Mononuclear cell (primary cell): ENCODE measurements around the gene XYLT1. TPM values are rescaled to one million over a fixed set of nuclear protein-coding genes. Genes with fewer than 3 reads are reported as not detected.
"Not testable (repeated sequence)": the region's sequence is repeated elsewhere in the genome, so short reads cannot be mapped to it uniquely, and the experiment has no call there.

ENCODE experiments used
- H3K27me3 ChIP-seq: 2 replicates; pipeline ENCODE4 v1.6.0; 2011; ENCODE audit warnings: low read length, control low read depth; ENCODE audit not compliant: insufficient read depth
- H3K4me1 ChIP-seq: 2 replicates; pipeline ENCODE4 v1.5.1; 2011; ENCODE audit warnings: mild to moderate bottlenecking, low read length, control low read depth; ENCODE audit not compliant: insufficient read depth
- H3K4me3 ChIP-seq: 2 replicates; pipeline ENCODE4 v1.5.1; 2011; ENCODE audit warnings: mild to moderate bottlenecking, low read length, moderate library complexity
- H3K9me3 ChIP-seq: 2 replicates; pipeline ENCODE4 v1.5.1; 2011; ENCODE audit warnings: low read depth, mild to moderate bottlenecking, control low read depth, low read length
- total RNA-seq: library from RNA; depleted of rRNA; stranded (reverse); fragments of >200 nt; gene quantifications from one replicate; pipeline ENCODE4 v1.2.3, GENCODE V29; 2012

XYLT1 gene
- total RNA-seq, 1 donor = 19.4 TPM

DNA sequence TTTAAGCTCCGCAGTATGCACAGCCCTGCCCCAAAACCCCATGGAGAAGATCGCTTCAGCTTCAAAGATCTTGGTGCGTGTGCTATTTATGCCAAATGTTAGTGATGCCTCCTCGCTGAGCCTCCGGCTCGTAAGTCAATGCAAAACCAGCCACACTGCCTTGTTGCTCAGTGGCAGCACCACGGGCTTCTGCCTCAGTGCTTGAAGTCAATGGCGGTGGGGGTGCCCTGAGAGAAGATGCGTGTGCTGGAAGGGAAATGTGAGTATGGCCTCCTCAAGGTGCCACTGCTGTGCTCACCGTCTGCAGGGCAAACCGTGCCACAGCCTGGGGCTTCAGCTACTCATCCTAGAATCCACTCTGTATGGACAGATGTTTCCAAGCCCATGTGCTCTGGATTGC is 121.9 kb downstream of the XYLT1 start:
- H3K27me3 ChIP-seq = no peaks in the 10 kb centered on the region
- peaks cover 90% of the 10 kb centered on the region for H3K4me1 ChIP-seq
- no peak overlapping the region for H3K4me3 ChIP-seq
- no peaks in the 10 kb centered on the region for H3K9me3 ChIP-seq

DNA sequence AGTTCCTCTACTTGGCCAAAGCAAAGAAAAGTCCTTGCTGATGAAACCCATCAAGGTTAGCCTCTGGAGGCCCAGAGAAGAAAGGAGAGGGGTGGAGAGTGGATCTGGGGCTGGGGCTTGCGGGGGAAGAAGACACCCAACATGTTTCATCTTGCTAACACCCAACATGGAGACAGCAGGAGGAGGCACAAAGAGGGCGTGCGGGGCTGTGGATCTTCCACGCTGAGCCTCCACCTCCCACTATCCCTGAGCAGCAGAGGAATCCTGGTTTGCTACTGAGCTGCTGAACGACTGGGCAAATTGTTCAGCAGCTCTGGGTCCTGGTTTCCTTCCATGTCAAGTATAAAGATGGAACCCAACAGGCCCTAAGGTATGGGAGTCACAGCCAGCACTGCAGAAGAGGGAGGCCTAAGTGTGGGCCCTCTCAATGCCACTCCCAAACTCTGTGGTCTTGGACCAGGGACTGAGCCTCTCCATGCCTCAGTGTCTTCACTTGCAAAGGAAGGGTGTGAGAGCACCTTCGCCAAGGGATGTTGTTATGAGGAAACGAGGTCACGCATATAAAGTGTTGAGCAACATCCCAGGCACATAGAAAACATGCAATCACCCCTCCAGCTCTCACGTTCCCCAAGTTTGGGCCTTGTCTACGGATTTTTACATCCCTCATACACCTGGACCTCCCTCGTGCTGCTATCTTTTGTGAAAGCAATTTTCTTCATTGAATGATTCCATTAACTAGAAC is 122.5 kb downstream of the XYLT1 start:
- H3K9me3 ChIP-seq = no peaks in the 10 kb centered on the region
- no peak overlapping the region for H3K4me3 ChIP-seq
- no peaks in the 10 kb centered on the region for H3K27me3 ChIP-seq
- H3K4me1 ChIP-seq = peaks cover 93% of the 10 kb centered on the region

DNA sequence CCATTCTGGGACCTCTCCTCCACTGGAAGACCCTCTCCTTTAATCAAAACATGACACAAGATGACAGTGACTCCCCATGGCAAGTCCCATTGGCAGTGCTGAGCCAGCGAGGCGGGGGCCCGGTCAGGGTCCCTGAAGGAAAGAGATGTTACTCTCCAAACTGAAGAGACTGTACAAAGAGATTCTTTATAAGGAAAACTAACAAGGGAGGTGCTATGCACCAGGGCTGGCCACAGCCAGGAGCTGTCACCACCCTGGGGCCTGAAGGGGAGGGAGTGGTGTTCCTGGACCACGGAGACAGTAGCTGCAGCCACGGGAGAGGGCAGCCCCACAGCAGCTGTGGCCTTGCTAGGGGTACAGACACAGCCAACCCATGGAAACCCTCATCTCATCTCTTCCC is 123.1 kb downstream of the XYLT1 start:
- Histone ChIP-seq H3K4me1 (peaks cover 98% of the 10 kb centered on the region), H3K9me3 (no peaks in the 10 kb centered on the region), H3K4me3 (no peak overlapping the region), H3K27me3 (no peaks in the 10 kb centered on the region)

DNA sequence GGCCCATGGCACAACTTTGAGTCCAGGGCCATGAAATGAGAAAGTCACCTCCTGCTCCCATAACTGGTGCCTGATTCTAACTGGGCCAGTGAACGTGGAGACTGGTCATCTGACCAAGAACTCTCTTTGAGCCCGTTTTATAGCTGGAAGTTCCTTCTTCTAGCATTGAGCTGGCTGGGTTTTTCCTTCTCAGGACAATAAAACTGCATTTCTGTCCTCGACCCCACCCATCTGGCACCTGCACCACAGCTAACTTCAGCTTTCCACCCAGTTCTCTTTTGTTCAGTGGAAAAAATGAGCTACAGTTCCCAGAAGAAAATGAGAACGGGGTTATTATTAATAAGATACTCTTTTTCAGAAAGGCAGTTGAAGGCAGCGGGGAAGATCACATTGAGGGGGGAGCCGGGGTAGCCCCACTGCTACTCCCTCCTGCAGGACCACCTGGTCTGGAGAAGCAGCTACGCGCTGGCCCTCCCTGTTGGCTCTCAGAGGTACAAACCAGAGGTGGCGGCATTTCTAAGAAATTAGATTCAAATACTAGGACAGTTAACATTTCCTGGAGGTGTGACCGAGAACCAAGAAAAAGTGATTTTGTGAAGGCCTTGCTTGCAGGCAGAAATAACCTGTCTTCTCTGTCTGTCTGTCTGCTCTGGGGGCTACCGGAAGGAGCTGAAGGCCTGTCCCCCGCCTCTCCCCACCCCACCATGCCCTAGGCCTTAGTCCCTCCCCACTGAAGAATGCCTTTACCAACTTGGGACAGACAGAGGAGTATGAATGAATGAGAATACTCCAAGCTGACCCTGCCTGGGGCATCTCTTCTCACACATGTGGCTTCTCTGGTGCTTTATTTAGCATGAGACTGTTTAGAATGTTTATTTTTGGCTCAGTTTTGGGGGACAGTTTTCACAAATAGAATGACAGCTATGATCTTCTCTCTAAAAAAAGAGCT is 123.9 kb downstream of the XYLT1 start:
- peaks cover 98% of the 10 kb centered on the region for H3K4me1 ChIP-seq
- no peak overlapping the region for H3K4me3 ChIP-seq
- no peaks in the 10 kb centered on the region for H3K9me3 ChIP-seq
- no peaks in the 10 kb centered on the region for H3K27me3 ChIP-seq

DNA sequence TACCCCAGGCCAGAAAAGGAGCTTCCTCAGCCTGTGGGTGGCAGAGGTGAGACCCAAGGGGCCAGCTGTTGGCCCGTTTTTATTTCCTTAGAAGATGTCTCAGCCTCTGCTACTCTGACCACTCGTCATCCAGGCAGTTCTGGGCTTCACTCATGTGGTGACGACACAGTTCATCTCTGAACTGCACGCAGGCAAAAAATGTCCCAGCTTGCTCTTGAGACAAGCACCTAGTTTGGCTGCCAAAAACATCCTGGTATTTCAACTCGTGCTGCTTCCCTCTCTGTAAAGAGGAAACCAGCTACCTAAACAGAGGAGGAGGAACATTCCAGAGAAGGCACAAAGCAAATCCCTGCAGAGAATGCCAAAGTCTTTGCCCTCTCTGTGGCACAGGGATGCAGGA is 125.7 kb downstream of the XYLT1 start:
- Histone ChIP-seq H3K9me3 (no peaks in the 10 kb centered on the region), H3K4me1 (peaks cover 98% of the 10 kb centered on the region), H3K27me3 (no peaks in the 10 kb centered on the region), H3K4me3 (no peak overlapping the region)

DNA sequence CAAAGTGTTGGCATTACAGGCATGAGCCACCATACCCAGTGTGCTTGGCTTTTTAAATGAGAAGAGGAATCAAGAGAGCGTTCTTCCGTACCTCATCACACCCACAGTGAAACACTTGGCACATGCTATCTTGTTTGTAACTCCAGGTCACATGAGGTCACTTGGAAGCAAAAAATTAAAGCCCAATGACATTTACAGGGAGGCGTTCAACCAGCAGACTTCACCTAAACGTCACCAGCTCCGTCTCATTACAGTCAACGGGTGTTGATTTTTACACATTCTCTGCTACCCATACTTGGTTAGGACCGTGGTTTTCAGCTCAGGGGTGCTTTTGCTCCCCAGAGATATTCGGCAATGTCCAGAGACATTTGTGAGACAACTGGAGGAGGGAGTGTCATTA is 127.0 kb downstream of the XYLT1 start:
- Histone ChIP-seq H3K9me3 (no peaks in the 10 kb centered on the region), H3K4me1 (peaks cover 87% of the 10 kb centered on the region), H3K4me3 (no peak overlapping the region), H3K27me3 (no peaks in the 10 kb centered on the region)

DNA sequence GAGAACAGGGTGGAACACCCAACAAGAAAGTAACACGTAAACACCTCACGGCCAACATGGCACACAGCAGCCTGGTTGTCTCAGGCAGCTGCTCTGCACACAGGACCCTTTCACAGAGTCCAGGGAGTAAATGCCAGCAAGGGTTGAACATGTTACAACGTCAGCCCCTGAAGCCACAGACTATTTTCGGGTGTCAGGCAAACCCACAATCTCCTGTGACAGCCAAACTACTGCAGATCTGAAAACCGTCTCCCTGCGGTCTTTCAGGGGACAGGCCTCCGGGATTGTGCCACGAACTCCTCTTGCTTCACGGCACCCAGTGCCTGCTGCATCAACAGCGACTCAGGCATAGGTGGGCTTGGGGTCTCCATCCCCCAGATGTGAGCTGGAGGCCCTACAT is 127.7 kb downstream of the XYLT1 start:
- Histone ChIP-seq H3K9me3 (no peaks in the 10 kb centered on the region), H3K27me3 (no peaks in the 10 kb centered on the region), H3K4me3 (no peak overlapping the region), H3K4me1 (peaks cover 80% of the 10 kb centered on the region)

DNA sequence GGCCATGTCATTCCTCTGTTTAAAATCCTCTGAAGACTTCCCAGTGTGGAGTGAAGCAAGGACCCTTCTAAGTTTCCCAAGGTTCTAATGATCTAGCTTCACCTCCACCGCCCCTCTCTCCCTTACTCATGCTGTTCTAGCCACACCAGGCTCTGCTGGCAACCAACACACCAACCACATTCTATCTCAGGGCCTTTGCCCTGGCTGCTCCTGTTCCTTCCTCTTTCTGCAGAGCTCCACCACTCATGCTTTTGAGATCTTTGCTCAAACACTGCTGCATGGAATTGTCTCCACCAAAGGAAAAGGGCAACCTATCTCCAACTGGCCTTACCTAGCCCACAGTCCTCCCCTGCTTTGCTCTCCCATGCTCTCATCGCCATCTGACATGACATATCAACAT is 128.7 kb downstream of the XYLT1 start:
- no peaks in the 10 kb centered on the region for H3K9me3 ChIP-seq
- no peaks in the 10 kb centered on the region for H3K27me3 ChIP-seq
- no peak overlapping the region for H3K4me3 ChIP-seq
- H3K4me1 ChIP-seq = peaks cover 73% of the 10 kb centered on the region

DNA sequence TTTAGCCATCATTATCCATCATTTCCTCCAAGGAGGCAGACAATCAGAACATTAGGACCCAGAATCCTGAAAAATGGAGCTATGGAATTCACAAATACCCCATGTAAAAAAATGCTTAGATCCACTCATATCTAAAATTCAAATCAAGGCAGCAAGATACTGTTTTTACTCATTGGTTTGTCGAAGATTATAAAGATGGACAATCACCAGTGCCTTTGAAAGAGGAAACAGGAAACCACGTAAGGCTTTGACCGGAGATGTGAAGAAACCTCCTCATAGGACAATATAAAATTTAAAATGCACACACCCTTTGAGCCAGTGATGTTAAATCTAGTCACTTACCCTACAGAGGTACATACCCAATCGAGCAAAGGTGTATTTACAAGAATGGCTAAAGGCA is 130.0 kb downstream of the XYLT1 start:
- Histone ChIP-seq H3K27me3 (no peaks in the 10 kb centered on the region), H3K4me1 (peaks cover 73% of the 10 kb centered on the region), H3K9me3 (no peaks in the 10 kb centered on the region), H3K4me3 (no peak overlapping the region)

DNA sequence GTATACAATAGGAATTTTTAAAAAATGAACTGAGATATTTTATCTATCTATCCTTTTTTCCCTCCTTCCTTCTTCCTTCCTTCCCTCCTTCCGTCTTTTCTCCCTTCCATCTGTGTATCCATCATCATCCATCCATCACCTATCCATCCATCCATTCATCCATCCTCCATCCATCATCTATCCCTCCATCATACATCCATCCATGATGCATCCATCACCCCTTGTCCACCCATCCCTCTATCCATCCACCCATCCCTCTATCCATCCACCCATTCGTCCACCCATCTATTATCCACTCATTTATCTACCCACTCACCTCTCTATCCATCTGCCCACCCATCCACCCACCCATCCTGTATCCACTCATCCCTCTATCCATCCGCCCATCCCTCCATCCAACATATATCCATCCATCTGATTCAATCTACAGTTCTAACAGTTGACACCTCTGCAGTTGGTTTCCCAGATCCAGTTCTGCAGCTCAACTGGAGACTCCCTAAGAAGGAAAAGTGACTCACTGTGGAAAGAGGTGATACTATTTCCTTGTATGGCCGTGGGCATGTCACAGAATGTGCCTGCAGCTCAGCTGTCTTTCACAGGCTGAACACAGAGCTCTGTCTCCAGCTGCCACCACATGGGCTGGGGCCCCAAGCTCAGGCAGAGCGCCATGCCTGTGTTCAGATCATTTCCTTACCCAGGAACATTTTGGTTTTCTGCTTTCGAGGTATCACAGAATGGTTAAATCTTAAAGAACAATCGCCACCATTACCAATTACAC is 130.8 kb downstream of the XYLT1 start:
- H3K4me3 ChIP-seq = no peak overlapping the region
- H3K27me3 ChIP-seq = no peaks in the 10 kb centered on the region
- no peaks in the 10 kb centered on the region for H3K9me3 ChIP-seq
- H3K4me1 ChIP-seq = peaks cover 65% of the 10 kb centered on the region

DNA sequence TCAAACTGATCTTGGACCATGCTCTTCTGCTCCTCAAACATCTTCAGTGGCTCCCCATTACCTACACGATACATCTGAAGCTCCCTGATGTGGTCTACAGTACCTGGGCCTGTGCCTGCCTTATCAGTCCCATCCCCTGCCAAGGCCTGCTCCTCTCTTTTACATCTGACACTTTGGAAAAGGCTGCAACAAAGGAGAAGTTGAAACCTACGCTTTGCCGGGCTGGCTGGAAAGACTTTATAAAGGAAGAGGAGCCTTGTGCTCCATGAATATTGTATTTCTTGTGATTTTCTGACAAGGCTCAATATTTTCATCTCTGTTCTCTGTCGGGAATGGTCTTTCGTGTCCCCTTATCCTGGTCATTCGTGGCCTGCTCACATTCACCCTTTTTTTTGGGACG is 132.5 kb downstream of the XYLT1 start:
- Histone ChIP-seq H3K27me3 (no peaks in the 10 kb centered on the region), H3K4me1 (peaks cover 48% of the 10 kb centered on the region), H3K9me3 (no peaks in the 10 kb centered on the region), H3K4me3 (no peak overlapping the region)

DNA sequence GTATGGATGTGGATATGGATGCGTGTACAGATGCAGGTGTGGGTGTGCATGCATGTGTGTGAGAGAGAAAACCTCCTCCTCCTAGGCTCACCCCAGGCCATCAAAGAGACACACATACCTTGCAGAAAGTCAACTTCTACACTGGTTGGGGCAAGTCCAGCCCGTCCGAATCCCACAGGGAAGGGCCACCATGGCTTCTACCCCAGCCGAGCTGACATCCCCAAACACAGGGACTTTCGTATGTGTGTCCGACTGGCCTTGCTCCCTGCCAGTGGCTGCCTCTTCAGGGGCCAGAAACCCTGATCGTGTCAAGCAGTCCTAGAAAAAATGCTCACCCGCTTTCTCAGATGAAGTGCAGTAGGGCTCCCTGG is 134.2 kb downstream of the XYLT1 start:
- H3K9me3 ChIP-seq = no peaks in the 10 kb centered on the region
- H3K4me3 ChIP-seq = no peak overlapping the region
- no peaks in the 10 kb centered on the region for H3K27me3 ChIP-seq
- peaks cover 30% of the 10 kb centered on the region for H3K4me1 ChIP-seq

DNA sequence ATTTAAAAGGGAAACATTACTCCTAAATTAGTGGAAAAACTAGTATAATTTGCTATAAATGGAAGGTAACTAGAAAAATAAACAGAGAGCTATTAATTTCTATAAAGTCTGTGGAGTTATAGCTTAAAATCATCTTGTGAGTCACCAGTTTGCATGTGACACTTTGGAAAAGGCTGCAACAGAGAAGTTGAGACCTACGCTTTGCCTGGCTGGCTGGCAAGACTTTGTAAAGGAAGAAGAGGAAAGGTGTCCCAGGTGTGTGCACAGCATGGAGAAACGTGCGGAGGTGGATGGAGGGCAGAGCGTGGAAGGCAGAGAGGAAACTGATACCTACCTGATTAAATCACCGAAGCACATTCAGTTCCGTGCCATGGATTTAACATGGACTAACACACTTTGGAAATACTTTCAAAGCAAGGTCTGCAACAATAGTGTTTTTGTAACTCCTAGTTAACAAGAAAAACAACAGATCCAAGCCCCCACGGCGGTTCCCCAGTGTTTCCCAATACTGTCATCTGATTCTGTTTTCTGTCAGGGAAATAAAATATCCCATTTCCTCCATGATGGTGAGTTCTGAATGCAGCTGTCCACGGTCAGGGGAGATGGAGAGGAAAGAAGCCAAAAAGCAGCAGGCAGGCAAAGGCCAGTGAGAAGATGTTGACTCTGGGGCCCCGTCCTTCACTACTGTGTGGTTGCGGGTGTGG is 134.8 kb downstream of the XYLT1 start:
- Histone ChIP-seq H3K27me3 (no peaks in the 10 kb centered on the region), H3K4me1 (peaks cover 25% of the 10 kb centered on the region), H3K4me3 (no peak overlapping the region), H3K9me3 (no peaks in the 10 kb centered on the region)

DNA sequence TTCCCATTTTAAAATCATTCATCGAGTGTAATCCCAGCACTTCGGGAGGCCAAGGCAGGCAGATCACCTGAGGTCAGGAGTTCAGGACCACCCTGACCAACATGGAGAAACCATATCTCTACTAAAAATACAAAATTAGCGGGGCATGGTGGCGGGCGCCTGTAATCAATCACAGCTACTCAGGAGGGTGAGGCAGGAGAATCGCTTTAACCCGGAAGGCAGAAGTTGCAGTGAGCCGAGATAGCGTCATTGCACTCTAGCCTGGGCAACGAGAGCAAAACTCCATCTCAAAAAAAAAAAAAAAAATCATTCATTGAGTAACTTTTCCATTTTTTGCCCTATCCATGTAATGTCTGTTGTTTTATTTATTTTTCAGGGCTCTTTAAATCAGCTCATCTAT is 135.4 kb downstream of the XYLT1 start:
- H3K4me3 ChIP-seq, H3K9me3 ChIP-seq, H3K27me3 ChIP-seq: not testable (repeated sequence)
- H3K4me1 ChIP-seq = peaks cover 19% of the 10 kb centered on the region
